Suprapubic skin (tissue), 4 donors: ENCODE measurements around the gene ZNF112. TPM values are rescaled to one million over a fixed set of nuclear protein-coding genes. Genes with fewer than 3 reads are reported as not detected.
"Not testable (repeated sequence)": the region's sequence is repeated elsewhere in the genome, so short reads cannot be mapped to it uniquely, and the experiment has no call there.

Experiments used
- DNase-seq, 2 donors: peaks; one replicate each; pipeline ENCODE4 v3.0.0-alpha.2; 2019; ENCODE audit warnings: low spot score in 2 of 2
- H3K27ac ChIP-seq: fragments of 200-600 bp; sonication (generic); one replicate; pipeline ENCODE4 v1.5.1; 2019
- H3K27me3 ChIP-seq: fragments of 200-600 bp; sonication (generic); one replicate; pipeline ENCODE4 v1.5.1; 2019
- H3K36me3 ChIP-seq: fragments of 200-600 bp; sonication (generic); one replicate; pipeline ENCODE4 v1.5.1; 2019
- H3K4me1 ChIP-seq: fragments of 200-600 bp; sonication (generic); one replicate; pipeline ENCODE4 v1.5.1; 2019
- H3K4me3 ChIP-seq: fragments of 200-600 bp; sonication (generic); one replicate; pipeline ENCODE4 v1.5.1; 2019; ENCODE audit warnings: mild to moderate bottlenecking
- H3K9me3 ChIP-seq: fragments of 200-600 bp; sonication (generic); one replicate; pipeline ENCODE4 v1.5.1; 2019
- EP300 ChIP-seq: sonication (generic); formaldehyde crosslinking; IDR thresholded peaks from one replicate; pipeline ENCODE4 v1.6.1; 2017; ENCODE audit warnings: antibody characterized with exemption
- POLR2A ChIP-seq, 2 donors: fragments of 450-650 bp; IDR thresholded peaks; one replicate each; pipeline ENCODE4 v1.6.1; 2017; ENCODE audit warnings: antibody characterized with exemption in 2 of 2, mild to moderate bottlenecking in 2 of 2, moderate library complexity in 2 of 2
- POLR2AphosphoS5 ChIP-seq, 3 donors: sonication (generic); formaldehyde crosslinking; IDR thresholded peaks; one replicate each; pipeline ENCODE4 v1.6.1; 2017; ENCODE audit warnings: antibody characterized with exemption in 3 of 3
- WGBS: methylation state at CpG from one replicate; pipeline ENCODE4 v1.1.5; 2018; 5-methylcytosine and 5-hydroxymethylcytosine counted together
- total RNA-seq, 4 donors: library from RNA; depleted of rRNA; stranded (reverse); fragments of >200 nt; gene quantifications; one replicate each; pipeline ENCODE4 v1.1.0, GENCODE V29; 2016
- TF ChIP-seq, protein P1 (sequence below), 2 donors: fragments of 200-600 bp in 1 of 2; fragments of 450-650 bp in 1 of 2; sonication (generic) in 1 of 2; IDR thresholded peaks; one replicate each; pipeline ENCODE4 v1.5.1; 2016 to 2019; ENCODE audit warnings: antibody characterized with exemption in 2 of 2, mild to moderate bottlenecking in 1 of 2, moderate library complexity in 1 of 2

Gene ZNF112
- 1 to 10 TPM; 1.6 to 7.0 (median 3.5) TPM for total RNA-seq

GRCh38 chr19:44356383-44357111 lies at the start of gene ZNF112:
ZNF112 (minus strand) TSS chr19:44356680; CDS start chr19:44340539, 16,141 bp downstream.
- TF ChIP-seq, protein P1, sequence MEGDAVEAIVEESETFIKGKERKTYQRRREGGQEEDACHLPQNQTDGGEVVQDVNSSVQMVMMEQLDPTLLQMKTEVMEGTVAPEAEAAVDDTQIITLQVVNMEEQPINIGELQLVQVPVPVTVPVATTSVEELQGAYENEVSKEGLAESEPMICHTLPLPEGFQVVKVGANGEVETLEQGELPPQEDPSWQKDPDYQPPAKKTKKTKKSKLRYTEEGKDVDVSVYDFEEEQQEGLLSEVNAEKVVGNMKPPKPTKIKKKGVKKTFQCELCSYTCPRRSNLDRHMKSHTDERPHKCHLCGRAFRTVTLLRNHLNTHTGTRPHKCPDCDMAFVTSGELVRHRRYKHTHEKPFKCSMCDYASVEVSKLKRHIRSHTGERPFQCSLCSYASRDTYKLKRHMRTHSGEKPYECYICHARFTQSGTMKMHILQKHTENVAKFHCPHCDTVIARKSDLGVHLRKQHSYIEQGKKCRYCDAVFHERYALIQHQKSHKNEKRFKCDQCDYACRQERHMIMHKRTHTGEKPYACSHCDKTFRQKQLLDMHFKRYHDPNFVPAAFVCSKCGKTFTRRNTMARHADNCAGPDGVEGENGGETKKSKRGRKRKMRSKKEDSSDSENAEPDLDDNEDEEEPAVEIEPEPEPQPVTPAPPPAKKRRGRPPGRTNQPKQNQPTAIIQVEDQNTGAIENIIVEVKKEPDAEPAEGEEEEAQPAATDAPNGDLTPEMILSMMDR (IDR thresholded peaks at IDR 0.05): no peak
- TF ChIP-seq POLR2AphosphoS5 (IDR thresholded peaks at IDR 0.05) (no peak), POLR2A (IDR thresholded peaks at IDR 0.05) (no peak), EP300 (no peak)
- H3K27ac ChIP-seq: no peak within 1 kb of the TSS
- no peaks in the 10 kb centered on the region for H3K36me3 ChIP-seq
- WGBS: 2% methylated on average over 20 of the region's 38 CpGs
- peak within 1 kb of the TSS; percentile 53 for H3K4me3 ChIP-seq
- peaks cover 15% of the 10 kb centered on the region for H3K4me1 ChIP-seq
- H3K27me3 ChIP-seq: no peaks in the 10 kb centered on the region
- peaks cover 7% of the 10 kb centered on the region for H3K9me3 ChIP-seq
- DNase-seq: peak; percentile 86 to 88

GRCh38 chr19:44401139-44402115 lies 44.9 kb upstream of the ZNF112 start, which contains the start of gene ZNF285:
ZNF285 (minus strand) TSS chr19:44401608; CDS start chr19:44397213, 4,395 bp downstream.
- Histone ChIP-seq H3K4me1 (peaks cover 9% of the 10 kb centered on the region), H3K36me3 (no peaks in the 10 kb centered on the region), H3K27me3 (no peaks in the 10 kb centered on the region), H3K9me3 (peaks cover 12% of the 10 kb centered on the region), H3K4me3 (peak within 1 kb of the TSS; percentile 45), H3K27ac (no peak within 1 kb of the TSS)
- WGBS: 6% methylated on average over 43 of the region's 43 CpGs
- TF ChIP-seq POLR2AphosphoS5 (IDR thresholded peaks at IDR 0.05) (no peak), POLR2A (IDR thresholded peaks at IDR 0.05) (no peak), EP300 (no peak)
- TF ChIP-seq, protein P1 (IDR thresholded peaks at IDR 0.05): no peak
- DNase-seq: peak; percentile 78 to 89

GRCh38 chr19:44389268-44389667 lies 32.8 kb upstream of the ZNF112 start:
- H3K4me3 ChIP-seq, H3K27ac ChIP-seq, H3K27me3 ChIP-seq, H3K4me1 ChIP-seq, DNase-seq: not testable (repeated sequence)
- peaks cover 11% of the 10 kb centered on the region for H3K36me3 ChIP-seq
- WGBS: 92% methylated on average over 4 of the region's 4 CpGs
- peaks cover 21% of the 10 kb centered on the region for H3K9me3 ChIP-seq

- Histone ChIP-seq H3K27me3 (no peaks in the 10 kb centered on the region), H3K4me1 (no peaks in the 10 kb centered on the region), H3K4me3 (no peak overlapping the region), H3K36me3 (no peaks in the 10 kb centered on the region), H3K9me3 (peaks cover 4% of the 10 kb centered on the region), H3K27ac (no peak overlapping the region)
- DNase-seq: no peak
- 52% methylated on average over 2 of the region's 2 CpGs for WGBS
- TF ChIP-seq POLR2A (IDR thresholded peaks at IDR 0.05): no peak
- TF ChIP-seq, protein P1 (IDR thresholded peaks at IDR 0.05): no peak
- TF ChIP-seq EP300: no peak
- no peak for TF ChIP-seq POLR2AphosphoS5 (IDR thresholded peaks at IDR 0.05)
Observed at GRCh38 chr19:44374789-44375188, 18.3 kb upstream of the ZNF112 start.

GRCh38 chr19:44371815-44372480 lies 15.5 kb upstream of the ZNF112 start:
- no peak for DNase-seq
- Histone ChIP-seq H3K9me3 (no peaks in the 10 kb centered on the region), H3K4me3 (no peak overlapping the region), H3K27ac (no peak overlapping the region), H3K27me3 (no peaks in the 10 kb centered on the region), H3K36me3 (no peaks in the 10 kb centered on the region), H3K4me1 (no peaks in the 10 kb centered on the region)
- 64% methylated on average over 20 of the region's 20 CpGs for WGBS
- TF ChIP-seq EP300 (no peak), POLR2A (IDR thresholded peaks at IDR 0.05) (no peak), POLR2AphosphoS5 (IDR thresholded peaks at IDR 0.05) (no peak)
- TF ChIP-seq, protein P1 (IDR thresholded peaks at IDR 0.05): no peak
